Astrocyte of the cerebellum (primary cell): ENCODE measurements around the gene C12orf57.

Source experiments
- DNase-seq: peaks from one replicate; pipeline ENCODE4 v3.0.0-alpha.2; 2011; ENCODE audit warnings: low read depth
- H3K4me3 ChIP-seq: 2 replicates; pipeline ENCODE4 v1.5.1; 2011; ENCODE audit warnings: mild to moderate bottlenecking, low read depth, low read length, moderate library complexity
- CTCF ChIP-seq: IDR thresholded peaks from 2 replicates; pipeline ENCODE4 v1.5.1; 2012; ENCODE audit warnings: low read length, low read depth, moderate library complexity, mild to moderate bottlenecking; ENCODE audit errors: missing control alignments
- in situ Hi-C: cut with HindIII; loops from 2 replicates; pipeline ENCODE4 v1.10.0; 2017; ENCODE audit warnings: low sequenced_read_pairs

Gene C12orf57

DNA sequence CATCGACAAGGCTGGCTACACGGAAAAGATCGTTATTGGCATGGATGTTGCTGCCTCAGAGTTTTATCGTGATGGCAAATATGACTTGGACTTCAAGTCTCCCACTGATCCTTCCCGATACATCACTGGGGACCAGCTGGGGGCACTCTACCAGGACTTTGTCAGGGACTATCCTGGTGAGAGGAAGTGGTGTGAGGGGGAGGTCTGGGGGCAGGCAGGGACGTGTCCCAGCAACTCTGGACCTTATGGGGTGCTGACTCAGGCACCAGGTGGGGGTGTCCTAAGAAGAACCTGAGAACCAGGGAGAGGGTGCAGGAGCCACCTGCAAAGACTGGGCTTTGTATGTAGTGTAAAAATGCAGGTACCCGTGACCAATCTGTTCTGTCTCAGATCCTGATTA, 24.2 kb upstream of the C12orf57 start:
- in situ Hi-C loops = no loop called here
- no peak for TF ChIP-seq CTCF
- DNase-seq = no peak
- H3K4me3 ChIP-seq = no peak overlapping the region

DNA sequence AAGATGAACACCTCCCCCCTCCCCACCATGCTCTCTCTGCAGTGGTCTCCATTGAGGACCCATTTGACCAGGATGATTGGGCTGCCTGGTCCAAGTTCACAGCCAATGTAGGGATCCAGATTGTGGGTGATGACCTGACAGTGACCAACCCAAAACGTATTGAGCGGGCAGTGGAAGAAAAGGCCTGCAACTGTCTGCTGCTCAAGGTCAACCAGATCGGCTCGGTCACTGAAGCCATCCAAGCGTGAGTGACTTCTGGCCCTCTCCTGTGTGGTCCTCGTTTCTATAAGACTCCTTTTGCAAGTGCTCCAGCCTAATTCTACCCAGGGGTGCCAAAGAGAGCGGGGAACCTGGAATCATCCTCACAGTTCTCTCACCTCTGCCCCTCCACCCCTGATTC, 22.3 kb upstream of the C12orf57 start:
- H3K4me3 ChIP-seq = no peak overlapping the region
- DNase-seq = no peak
- in situ Hi-C loops = no loop called here
- TF ChIP-seq CTCF = no peak

DNA sequence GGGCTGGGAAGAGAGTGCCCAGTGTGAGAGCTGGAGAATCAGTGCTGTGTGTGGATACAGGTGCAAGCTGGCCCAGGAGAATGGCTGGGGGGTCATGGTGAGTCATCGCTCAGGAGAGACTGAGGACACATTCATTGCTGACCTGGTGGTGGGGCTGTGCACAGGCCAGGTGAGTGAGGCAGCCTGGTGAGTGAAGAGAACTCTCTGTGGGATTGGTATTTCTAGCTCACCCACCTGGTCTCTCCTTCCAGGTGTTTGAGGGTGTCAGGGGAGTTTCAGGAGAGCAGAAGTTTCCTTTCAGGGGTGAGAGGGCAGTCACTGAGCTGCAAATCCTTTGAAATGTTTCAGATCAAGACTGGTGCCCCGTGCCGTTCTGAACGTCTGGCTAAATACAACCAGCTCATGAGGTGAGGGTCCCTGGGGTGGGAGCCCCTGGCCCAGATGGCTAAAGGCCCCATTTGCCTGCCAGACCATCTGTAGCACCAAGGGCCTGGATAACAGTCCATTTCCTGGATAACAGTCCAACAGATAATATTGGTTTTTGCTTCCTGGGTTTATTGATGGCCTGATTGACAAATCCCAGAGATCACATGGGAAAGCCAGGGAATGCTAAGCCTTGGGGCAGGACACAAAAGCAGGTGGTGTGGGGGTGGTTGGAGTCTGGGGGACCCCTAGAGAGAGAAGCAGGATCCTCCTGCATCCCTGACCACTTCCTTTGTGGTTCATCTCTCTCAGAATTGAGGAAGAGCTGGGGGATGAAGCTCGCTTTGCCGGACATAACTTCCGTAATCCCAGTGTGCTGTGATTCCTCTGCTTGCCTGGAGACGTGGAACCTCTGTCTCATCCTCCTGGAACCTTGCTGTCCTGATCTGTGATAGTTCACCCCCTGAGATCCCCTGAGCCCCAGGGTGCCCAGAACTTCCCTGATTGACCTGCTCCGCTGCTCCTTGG, 21.6 kb upstream of the C12orf57 start:
- H3K4me3 ChIP-seq = no peak overlapping the region
- DNase-seq = no peak
- TF ChIP-seq CTCF = no peak
- in situ Hi-C loops = no loop called here

DNA sequence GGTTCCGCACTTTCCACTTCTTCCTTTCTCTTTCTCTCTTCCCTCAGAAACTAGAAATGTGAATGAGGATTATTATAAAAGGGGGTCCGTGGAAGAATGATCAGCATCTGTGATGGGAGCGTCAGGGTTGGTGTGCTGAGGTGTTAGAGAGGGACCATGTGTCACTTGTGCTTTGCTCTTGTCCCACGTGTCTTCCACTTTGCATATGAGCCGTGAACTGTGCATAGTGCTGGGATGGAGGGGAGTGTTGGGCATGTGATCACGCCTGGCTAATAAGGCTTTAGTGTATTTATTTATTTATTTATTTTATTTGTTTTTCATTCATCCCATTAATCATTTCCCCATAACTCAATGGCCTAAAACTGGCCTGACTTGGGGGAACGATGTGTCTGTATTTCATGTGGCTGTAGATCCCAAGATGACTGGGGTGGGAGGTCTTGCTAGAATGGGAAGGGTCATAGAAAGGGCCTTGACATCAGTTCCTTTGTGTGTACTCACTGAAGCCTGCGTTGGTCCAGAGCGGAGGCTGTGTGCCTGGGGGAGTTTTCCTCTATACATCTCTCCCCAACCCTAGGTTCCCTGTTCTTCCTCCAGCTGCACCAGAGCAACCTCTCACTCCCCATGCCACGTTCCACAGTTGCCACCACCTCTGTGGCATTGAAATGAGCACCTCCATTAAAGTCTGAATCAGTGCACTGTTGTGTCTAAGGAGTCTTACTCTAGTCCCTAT, 20.7 kb upstream of the C12orf57 start:
- no peak for DNase-seq
- no peak for TF ChIP-seq CTCF
- H3K4me3 ChIP-seq = no peak overlapping the region
- in situ Hi-C loops = no loop called here

- H3K4me3 ChIP-seq = no peak overlapping the region
- no peak for DNase-seq
- TF ChIP-seq CTCF = no peak
- in situ Hi-C loops = no loop called here
Observed at GRCh38 chr12:6923851-6924250, 20.0 kb upstream of the C12orf57 start.

GRCh38 chr12:6925239-6925539, 18.6 kb upstream of the C12orf57 start:
- in situ Hi-C loops = no loop called here
- H3K4me3 ChIP-seq = peak overlapping the region; percentile 96
- DNase-seq = no peak
- TF ChIP-seq CTCF = no peak
